Prostate gland (tissue), 2 donors: Measurements from ENCODE around the gene ZNF318. TPM values are rescaled to one million over a fixed set of nuclear protein-coding genes. Genes with fewer than 3 reads are reported as not detected.
"Not testable (repeated sequence)": the region's sequence is repeated elsewhere in the genome, so short reads cannot be mapped to it uniquely, and the experiment has no call there.

Source experiments
- DNase-seq: peaks from one replicate; pipeline ENCODE4 v3.0.0-alpha.2; 2019; ENCODE audit warnings: low spot score
- H3K27ac ChIP-seq, 2 donors: fragments of 200-600 bp; sonication (generic); 2 replicates each; pipeline ENCODE4 v1.5.1; 2017 to 2019
- H3K27me3 ChIP-seq: fragments of 200-600 bp; sonication (generic); replicated peaks from 2 replicates; pipeline ENCODE4 v1.5.1; 2019; ENCODE audit not compliant: insufficient read depth
- H3K36me3 ChIP-seq, 2 donors: fragments of 200-600 bp; sonication (generic); 1 replicate in 1 of 2; 2 replicates in 1 of 2; pipeline versions ENCODE4 v1.5.1 to v1.8.1; 2017 to 2019
- H3K4me1 ChIP-seq: fragments of 200-600 bp; sonication (generic); replicated peaks from 2 replicates; pipeline ENCODE4 v1.5.1; 2019
- H3K4me3 ChIP-seq, 2 donors: fragments of 200-600 bp; sonication (generic); 2 replicates each; pipeline ENCODE4 v1.5.1; 2017 to 2019
- H3K9me3 ChIP-seq: fragments of 200-600 bp; sonication (generic); 2 replicates; pipeline ENCODE4 v1.5.1; 2017
- POLR2A ChIP-seq: fragments of 450-650 bp; IDR thresholded peaks from one replicate; pipeline ENCODE4 v1.6.1; 2016; ENCODE audit warnings: antibody characterized with exemption, mild to moderate bottlenecking
- POLR2AphosphoS5 ChIP-seq: sonication (generic); formaldehyde crosslinking; IDR thresholded peaks from one replicate; pipeline ENCODE4 v1.6.1; 2017; ENCODE audit warnings: antibody characterized with exemption
- WGBS: methylation state at CpG from one replicate; pipeline ENCODE4 v1.1.5; 2018; 5-methylcytosine and 5-hydroxymethylcytosine counted together
- intact Hi-C: fragments of 100-400 bp; cut with DNase I; formaldehyde crosslinking; loops from one replicate; pipeline ENCODE4 v1.14.2; 2022
- total RNA-seq, 2 donors: library from RNA; depleted of rRNA; stranded (reverse); fragments of >200 nt; gene quantifications; one replicate each; pipeline ENCODE4 v1.1.0, GENCODE V29; 2016
- TF ChIP-seq, protein P1 (sequence below), 4 experiments: fragments of 200-600 bp in 2 of 4; fragments of 450-650 bp in 2 of 4; sonication (generic) in 2 of 4; IDR thresholded peaks; 1 replicate in 3 of 4; 2 replicates in 1 of 4; pipeline ENCODE4 v1.5.1; 2016 to 2019; ENCODE audit warnings: antibody characterized with exemption in 4 of 4, mild to moderate bottlenecking in 2 of 4, moderate library complexity in 2 of 4

Gene ZNF318
- total RNA-seq, 2 donors from 2014 or later = 15.1 to 41.6 TPM

DNA sequence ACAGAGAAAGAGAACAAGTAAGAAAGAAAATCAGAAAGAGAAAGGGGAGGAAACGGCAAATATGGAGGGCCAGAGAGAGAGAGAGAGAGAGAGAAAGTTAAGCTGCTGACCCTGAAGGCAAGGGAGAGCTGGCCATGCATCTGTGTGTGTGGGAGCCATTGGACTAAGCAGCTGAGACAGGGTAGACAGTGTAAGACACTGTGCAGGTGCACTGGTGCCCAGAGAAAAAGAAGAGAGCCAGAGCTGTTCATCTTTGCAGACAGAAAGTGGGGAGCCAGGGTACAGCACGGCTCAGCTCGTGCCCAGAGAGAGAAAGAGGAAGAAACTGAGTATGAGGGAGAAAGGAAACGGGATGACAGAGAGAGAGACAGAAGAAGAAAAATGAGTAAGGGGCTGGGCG is 24.2 kb upstream of the ZNF318 start:
- H3K4me1 ChIP-seq = no peaks in the 10 kb centered on the region
- no peak overlapping the region for H3K27ac ChIP-seq
- WGBS = 76% methylated on average over 5 of the region's 5 CpGs
- H3K27me3 ChIP-seq = no peaks in the 10 kb centered on the region
- no peak for DNase-seq
- intact Hi-C loops = no loop called here
- no peak overlapping the region for H3K4me3 ChIP-seq
- no peak for TF ChIP-seq POLR2A
- no peak for TF ChIP-seq POLR2AphosphoS5
- TF ChIP-seq, protein P1, sequence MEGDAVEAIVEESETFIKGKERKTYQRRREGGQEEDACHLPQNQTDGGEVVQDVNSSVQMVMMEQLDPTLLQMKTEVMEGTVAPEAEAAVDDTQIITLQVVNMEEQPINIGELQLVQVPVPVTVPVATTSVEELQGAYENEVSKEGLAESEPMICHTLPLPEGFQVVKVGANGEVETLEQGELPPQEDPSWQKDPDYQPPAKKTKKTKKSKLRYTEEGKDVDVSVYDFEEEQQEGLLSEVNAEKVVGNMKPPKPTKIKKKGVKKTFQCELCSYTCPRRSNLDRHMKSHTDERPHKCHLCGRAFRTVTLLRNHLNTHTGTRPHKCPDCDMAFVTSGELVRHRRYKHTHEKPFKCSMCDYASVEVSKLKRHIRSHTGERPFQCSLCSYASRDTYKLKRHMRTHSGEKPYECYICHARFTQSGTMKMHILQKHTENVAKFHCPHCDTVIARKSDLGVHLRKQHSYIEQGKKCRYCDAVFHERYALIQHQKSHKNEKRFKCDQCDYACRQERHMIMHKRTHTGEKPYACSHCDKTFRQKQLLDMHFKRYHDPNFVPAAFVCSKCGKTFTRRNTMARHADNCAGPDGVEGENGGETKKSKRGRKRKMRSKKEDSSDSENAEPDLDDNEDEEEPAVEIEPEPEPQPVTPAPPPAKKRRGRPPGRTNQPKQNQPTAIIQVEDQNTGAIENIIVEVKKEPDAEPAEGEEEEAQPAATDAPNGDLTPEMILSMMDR (IDR thresholded peaks at IDR 0.05) = no peak
- no peaks in the 10 kb centered on the region for H3K9me3 ChIP-seq
- H3K36me3 ChIP-seq = no peaks in the 10 kb centered on the region

- H3K4me3 ChIP-seq, intact Hi-C loops, H3K9me3 ChIP-seq, DNase-seq, H3K4me1 ChIP-seq, H3K36me3 ChIP-seq, H3K27ac ChIP-seq, H3K27me3 ChIP-seq: not testable (repeated sequence)
- 70% methylated on average over 11 of the region's 11 CpGs for WGBS
Measured at GRCh38 chr6:43393133-43393532, 23.7 kb upstream of the ZNF318 start.

- 67% methylated on average over 13 of the region's 13 CpGs for WGBS
- no peaks in the 10 kb centered on the region for H3K4me1 ChIP-seq
- H3K4me3 ChIP-seq = no peak overlapping the region
- no peak overlapping the region for H3K27ac ChIP-seq
- intact Hi-C loops = no loop called here
- no peaks in the 10 kb centered on the region for H3K9me3 ChIP-seq
- no peak for TF ChIP-seq POLR2AphosphoS5
- TF ChIP-seq, protein P1 (IDR thresholded peaks at IDR 0.05) = no peak
- TF ChIP-seq POLR2A = no peak
- no peaks in the 10 kb centered on the region for H3K36me3 ChIP-seq
- no peaks in the 10 kb centered on the region for H3K27me3 ChIP-seq
- no peak for DNase-seq
Measured at GRCh38 chr6:43391440-43392031, 22.1 kb upstream of the ZNF318 start.

- DNase-seq, H3K27ac ChIP-seq, intact Hi-C loops, H3K36me3 ChIP-seq, H3K27me3 ChIP-seq, H3K4me1 ChIP-seq, H3K9me3 ChIP-seq, H3K4me3 ChIP-seq: not testable (repeated sequence)
- 77% methylated on average over 10 of the region's 10 CpGs for WGBS
Measured at GRCh38 chr6:43390753-43391439, 21.4 kb upstream of the ZNF318 start.

- intact Hi-C loops = loop anchor here (5.0 kb wide), 1 partner anchor 117 kb away; no protein-coding TSS in a partner anchor
- no peak for TF ChIP-seq POLR2AphosphoS5
- TF ChIP-seq, protein P1 (IDR thresholded peaks at IDR 0.05) = no peak
- no peak for TF ChIP-seq POLR2A
- Histone ChIP-seq H3K27me3 (no peaks in the 10 kb centered on the region), H3K27ac (no peak overlapping the region), H3K9me3 (no peaks in the 10 kb centered on the region), H3K36me3 (no peaks in the 10 kb centered on the region), H3K4me1 (no peaks in the 10 kb centered on the region), H3K4me3 (no peak overlapping the region)
- DNase-seq = no peak
- 79% methylated on average over 6 of the region's 6 CpGs for WGBS
Measured at GRCh38 chr6:43389730-43390295, 20.4 kb upstream of the ZNF318 start.

- Histone ChIP-seq H3K27me3 (no peaks in the 10 kb centered on the region), H3K4me1 (no peaks in the 10 kb centered on the region), H3K9me3 (no peaks in the 10 kb centered on the region), H3K4me3 (no peak overlapping the region), H3K36me3 (no peaks in the 10 kb centered on the region), H3K27ac (no peak overlapping the region)
- intact Hi-C loops = loop anchor here (5.0 kb wide), 1 partner anchor 121 kb away; no protein-coding TSS in a partner anchor
- TF ChIP-seq POLR2AphosphoS5 (no peak), POLR2A (no peak)
- TF ChIP-seq, protein P1 (IDR thresholded peaks at IDR 0.05) = peak in 3 of 4 experiments; percentile 22 to 61 (median 53)
- no peak for DNase-seq
- 16% methylated on average over 1 of the region's 1 CpG for WGBS
Measured at GRCh38 chr6:43386492-43386891, 17.0 kb upstream of the ZNF318 start.
